Pancreas (tissue), 10 donors: ENCODE results near the gene RAN. TPM values are rescaled to one million over a fixed set of nuclear protein-coding genes. Genes with fewer than 3 reads are reported as not detected.

Experiments
- ATAC-seq, 4 donors: fragments of 200-7000 bp; cut with Tn5 transposase; one replicate each; pipeline versions ENCODE4 v1.8.0 to v1.9.1; 2020; ENCODE audit warnings: mild to moderate bottlenecking in 4 of 4, moderate library complexity in 4 of 4
- DNase-seq, 6 donors: peaks; one replicate each; pipeline ENCODE4 v3.0.0-alpha.2; 2020
- FAIRE-seq: peaks from 2 replicates; lab custom pipeline; 2012; peaks lifted over from hg19 to GRCh38; lab: Jason Lieb, UNC
- H3K27ac ChIP-seq, 4 donors: fragments of 200-600 bp; sonication (generic); 1 replicate in 3 of 4; 2 replicates in 1 of 4; pipeline versions ENCODE4 v1.5.0 to v1.8.0; 2020
- H3K27me3 ChIP-seq, 4 donors: fragments of 200-600 bp; one replicate each; pipeline ENCODE4 v1.8.0; 2021
- H3K36me3 ChIP-seq, 3 donors: fragments of 200-600 bp; sonication (generic) in 1 of 3; one replicate each; pipeline versions ENCODE4 v1.5.0 to v1.8.0; 2020 to 2021
- H3K4me1 ChIP-seq, 3 donors: fragments of 200-600 bp; one replicate each; pipeline ENCODE4 v1.8.0; 2021
- H3K4me3 ChIP-seq, 4 donors: fragments of 200-600 bp; sonication (generic) in 2 of 4; one replicate each; pipeline versions ENCODE4 v1.5.0 to v1.8.0; 2020 to 2021
- H3K9me3 ChIP-seq, 4 donors: fragments of 200-600 bp; one replicate each; pipeline ENCODE4 v1.8.0; 2021
- WGBS, 2 donors: extraction: QIAGEN DNeasy Blood & Tissue Kit; methylation state at CpG; one replicate each; pipeline ENCODE4 v1.1.7; 2013; 5-methylcytosine and 5-hydroxymethylcytosine counted together
- intact Hi-C, 3 donors: fragments of 100-400 bp; cut with DNase I; formaldehyde crosslinking; loops; one replicate each; pipeline versions ENCODE4 v1.11.1 to v1.14.2; 2022
- polyA plus RNA-seq, 2 donors: library from polyadenylated mRNA; stranded (reverse); fragments of 200-250 nt; gene quantifications; one replicate each; pipeline ENCODE4 v1.2.3, GENCODE V29; 2013
- total RNA-seq, 6 donors: library from RNA; stranded (reverse); fragmentation: NEBNext Ultra II Directional in 4 of 6; extraction: Animal tissue kit (Norgen Biotek cat#: 25700) in 4 of 6; gene quantifications; one replicate each; pipeline versions ENCODE4 v1.2.1 to v1.2.4, GENCODE V29; 2021 to 2023
- TF ChIP-seq, protein P1 (sequence below), 4 donors: fragments of 200-600 bp; sonication (generic) in 3 of 4; IDR thresholded peaks; one replicate each; pipeline versions ENCODE4 v1.5.0 to v1.8.0; 2021; ENCODE audit warnings: antibody characterized with exemption in 4 of 4
- donor health status: healthy with polysubstance abuse.
- donor health status: DM: no; HTN: no; CAD: no; lungs with moderate emphysema.
- donor health status: DM: no; HTN: no; CAD: no.
- donor health status: control.
- donor health status: control.
- donor health status: Bipolar disorder and iron deficiency.
- donor health status: DM: yes; HTN: yes; CAD: no.
- donor health status: DM: no; HTN: no; CAD: no.
- donor health status: DM: no; HTN: no; CAD: no.
- donor health status: DM: yes; HTN: yes; CAD: no.

The RAN gene
- total and polyA plus RNA-seq, 8 donors, result 60.0 to 201 (median 152) TPM

DNA sequence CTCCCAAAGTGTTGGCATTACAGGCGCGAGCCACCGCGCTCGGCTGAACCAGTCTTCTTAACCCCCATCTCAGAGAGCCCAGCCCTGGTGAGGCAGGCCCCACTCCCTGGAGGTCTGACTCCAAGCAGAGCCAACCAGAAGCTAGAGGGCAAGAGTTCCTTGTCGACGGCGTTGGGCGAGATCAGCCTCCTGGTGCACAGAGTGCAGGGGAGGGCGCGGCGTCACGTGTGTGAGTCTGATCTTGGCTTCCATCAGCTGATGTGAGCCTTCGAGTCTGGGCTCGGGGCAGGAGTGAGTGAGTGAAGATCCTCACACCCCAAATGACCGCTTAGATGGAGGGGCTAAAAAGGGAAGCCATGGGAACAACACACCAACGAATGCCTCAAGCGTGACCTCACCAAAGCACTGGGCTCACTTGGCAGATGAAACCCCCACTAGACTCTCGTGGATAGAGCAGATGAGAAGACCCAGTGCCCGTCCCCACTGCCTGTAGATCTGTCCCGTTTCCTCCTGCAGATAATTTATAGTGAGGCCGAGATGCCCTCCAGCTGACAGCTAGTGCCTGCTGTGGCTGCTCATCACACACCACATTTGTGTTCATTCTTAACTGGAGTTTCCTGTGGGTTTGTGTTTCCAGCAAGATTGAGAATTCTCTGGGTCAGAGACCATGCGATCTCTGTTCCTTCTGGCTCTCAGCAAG, 53.2 kb downstream of the RAN start:
- Histone ChIP-seq H3K36me3 (no peaks in the 10 kb centered on the region), H3K27me3 (no peaks in the 10 kb centered on the region), H3K9me3 (no peaks in the 10 kb centered on the region), H3K4me3 (no peak overlapping the region), H3K27ac (no peak overlapping the region), H3K4me1 (no peaks in the 10 kb centered on the region)
- DNase-seq (no peak), FAIRE-seq (no peak), ATAC-seq (no peak)
- 77 to 84% methylated on average over 23 of the region's 23 CpGs for WGBS, 2 donors
- intact Hi-C loops, result loop anchor here in 1 of 3 donors (10.0 kb wide), 1 partner anchor 210 kb away; no protein-coding TSS in a partner anchor
- TF ChIP-seq, protein P1, sequence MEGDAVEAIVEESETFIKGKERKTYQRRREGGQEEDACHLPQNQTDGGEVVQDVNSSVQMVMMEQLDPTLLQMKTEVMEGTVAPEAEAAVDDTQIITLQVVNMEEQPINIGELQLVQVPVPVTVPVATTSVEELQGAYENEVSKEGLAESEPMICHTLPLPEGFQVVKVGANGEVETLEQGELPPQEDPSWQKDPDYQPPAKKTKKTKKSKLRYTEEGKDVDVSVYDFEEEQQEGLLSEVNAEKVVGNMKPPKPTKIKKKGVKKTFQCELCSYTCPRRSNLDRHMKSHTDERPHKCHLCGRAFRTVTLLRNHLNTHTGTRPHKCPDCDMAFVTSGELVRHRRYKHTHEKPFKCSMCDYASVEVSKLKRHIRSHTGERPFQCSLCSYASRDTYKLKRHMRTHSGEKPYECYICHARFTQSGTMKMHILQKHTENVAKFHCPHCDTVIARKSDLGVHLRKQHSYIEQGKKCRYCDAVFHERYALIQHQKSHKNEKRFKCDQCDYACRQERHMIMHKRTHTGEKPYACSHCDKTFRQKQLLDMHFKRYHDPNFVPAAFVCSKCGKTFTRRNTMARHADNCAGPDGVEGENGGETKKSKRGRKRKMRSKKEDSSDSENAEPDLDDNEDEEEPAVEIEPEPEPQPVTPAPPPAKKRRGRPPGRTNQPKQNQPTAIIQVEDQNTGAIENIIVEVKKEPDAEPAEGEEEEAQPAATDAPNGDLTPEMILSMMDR (IDR thresholded peaks at IDR 0.05), result no peak

DNA sequence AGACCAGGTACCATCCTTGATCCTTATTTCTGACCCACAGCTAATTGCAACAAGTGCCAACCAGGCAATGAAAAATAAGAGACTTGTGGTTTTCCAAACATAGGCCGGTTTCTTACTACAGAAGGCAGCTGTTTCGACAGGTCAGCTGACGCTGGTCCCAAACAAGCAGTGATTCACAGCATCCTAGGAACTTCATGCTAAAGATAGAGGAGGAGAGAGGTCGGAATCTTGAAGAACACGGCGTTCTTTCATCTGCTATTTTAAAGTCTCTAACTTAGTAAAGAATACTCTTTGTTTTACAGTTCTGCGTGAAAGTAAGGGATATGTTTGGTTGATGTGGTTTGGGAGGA, 53.8 kb downstream of the RAN start:
- Histone ChIP-seq H3K36me3 (no peaks in the 10 kb centered on the region), H3K4me1 (no peaks in the 10 kb centered on the region), H3K27ac (no peak overlapping the region), H3K9me3 (no peaks in the 10 kb centered on the region), H3K4me3 (no peak overlapping the region), H3K27me3 (no peaks in the 10 kb centered on the region)
- intact Hi-C loops, result loop anchor here in 1 of 3 donors (10.0 kb wide), 1 partner anchor 209 kb away; no protein-coding TSS in a partner anchor
- DNase-seq (no peak), ATAC-seq (no peak), FAIRE-seq (no peak)
- TF ChIP-seq, protein P1 (IDR thresholded peaks at IDR 0.05), result no peak
- WGBS, 2 donors, result 61 to 75% methylated on average over 7 of the region's 7 CpGs

Other genes starting within 250 kb of the RAN start
- gene RIMBP2, start 155.8 kb upstream of the RAN start, total RNA-seq, result 1 to 10 TPM; 1.6 to 6.3 (median 3.3) TPM
- 10 to 100 TPM in 1 of 2 donors, 1 to 10 TPM in 1; 4.3 to 14.9 TPM for gene RIMBP2, start 155.8 kb upstream of the RAN start, polyA plus RNA-seq
- gene STX2, start 32.8 kb upstream of the RAN start, total RNA-seq, result 10 to 100 TPM in 1 of 6 donors, 1 to 10 TPM in 5; 4.8 to 10.8 (median 6.1) TPM
- gene STX2, start 32.8 kb upstream of the RAN start, polyA plus RNA-seq, result 10 to 100 TPM in 1 of 2 donors, 1 to 10 TPM in 1; 7.0 to 16.8 TPM
- gene ADGRD1, start 81.8 kb downstream of the RAN start, total RNA-seq, result 1 to 10 TPM; 4.4 to 7.3 (median 6.1) TPM
- gene ADGRD1, start 81.8 kb downstream of the RAN start, polyA plus RNA-seq, result 1 to 10 TPM; 1.4 to 2.3 TPM